Renal cortical epithelial cell (primary cell): ENCODE results near the gene MUC20. TPM values are rescaled to one million over a fixed set of nuclear protein-coding genes. Genes with fewer than 3 reads are reported as not detected.
"Not testable (repeated sequence)": the region's sequence is repeated elsewhere in the genome, so short reads cannot be mapped to it uniquely, and the experiment has no call there.

Source experiments
- DNase-seq: peaks from one replicate; pipeline ENCODE4 v3.0.0-alpha.2; 2011; ENCODE audit warnings: low read depth
- total RNA-seq: library from RNA; depleted of rRNA; stranded (reverse); fragments of >200 nt; gene quantifications from 2 replicates; pipeline ENCODE4 v1.2.3, GENCODE V29; 2014

The MUC20 gene
- total RNA-seq, 1 donor from 2014 or later, result 1.1 TPM

GRCh38 chr3:195692781-195693427 is 27.9 kb upstream of the MUC20 start:
- no peak for DNase-seq

- no peak for DNase-seq
Observed at GRCh38 chr3:195693428-195694216, 27.2 kb upstream of the MUC20 start.

GRCh38 chr3:195694217-195695076 is 26.3 kb upstream of the MUC20 start:
- not testable (repeated sequence) for DNase-seq

- no peak for DNase-seq
Observed at GRCh38 chr3:195696632-195697278, 24.0 kb upstream of the MUC20 start.

DNA sequence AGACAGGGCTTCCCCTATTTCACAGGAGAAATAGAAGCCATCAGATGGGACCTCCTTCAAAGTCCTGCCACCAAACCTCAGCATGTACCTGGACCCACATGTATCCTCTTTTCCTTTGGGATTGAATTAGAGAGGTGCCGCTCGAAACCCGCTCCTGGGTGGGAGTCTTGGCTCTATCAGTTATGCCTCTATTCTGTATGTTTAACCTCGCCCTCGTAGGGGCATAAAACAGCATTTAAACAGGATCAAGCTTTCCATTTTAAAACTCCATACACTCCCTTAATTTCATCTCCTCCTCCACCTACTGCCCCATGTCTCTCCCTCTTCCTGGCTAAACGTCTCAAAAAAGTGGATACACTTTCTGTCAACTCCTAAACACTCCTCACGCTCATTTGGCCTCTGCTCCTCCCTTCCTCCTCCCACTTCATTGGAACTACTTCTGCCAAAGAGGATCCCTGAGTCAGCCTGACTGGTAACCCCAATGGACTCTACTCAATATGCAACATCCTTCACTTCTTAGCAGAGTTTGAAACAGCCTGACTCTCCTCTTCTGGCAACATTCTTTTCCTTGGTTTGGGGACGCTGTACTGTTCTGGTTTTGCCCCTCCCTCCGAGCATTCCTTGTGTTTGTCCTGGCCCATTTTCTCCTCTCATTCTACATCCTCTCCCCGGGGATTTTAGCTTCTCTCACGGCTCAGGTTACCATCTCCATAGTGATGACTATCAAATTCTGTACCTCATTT is 23.0 kb upstream of the MUC20 start:
- peak; percentile 76 for DNase-seq

DNA sequence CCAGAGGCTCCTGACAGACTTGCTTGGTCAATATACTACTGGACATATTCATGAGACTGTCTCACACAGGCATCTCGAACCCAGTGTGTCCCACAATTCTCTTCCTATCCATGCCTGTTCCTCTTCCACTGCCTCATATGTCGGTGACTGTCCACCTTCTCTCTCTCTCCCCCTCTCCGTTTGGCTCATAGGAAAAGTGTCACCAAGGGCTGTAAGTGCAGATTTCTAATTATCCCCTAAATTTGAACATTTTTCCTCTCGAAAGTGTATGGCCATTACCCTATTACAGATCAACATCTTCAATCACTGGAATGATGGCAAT is 22.5 kb upstream of the MUC20 start:
- DNase-seq, result no peak

DNA sequence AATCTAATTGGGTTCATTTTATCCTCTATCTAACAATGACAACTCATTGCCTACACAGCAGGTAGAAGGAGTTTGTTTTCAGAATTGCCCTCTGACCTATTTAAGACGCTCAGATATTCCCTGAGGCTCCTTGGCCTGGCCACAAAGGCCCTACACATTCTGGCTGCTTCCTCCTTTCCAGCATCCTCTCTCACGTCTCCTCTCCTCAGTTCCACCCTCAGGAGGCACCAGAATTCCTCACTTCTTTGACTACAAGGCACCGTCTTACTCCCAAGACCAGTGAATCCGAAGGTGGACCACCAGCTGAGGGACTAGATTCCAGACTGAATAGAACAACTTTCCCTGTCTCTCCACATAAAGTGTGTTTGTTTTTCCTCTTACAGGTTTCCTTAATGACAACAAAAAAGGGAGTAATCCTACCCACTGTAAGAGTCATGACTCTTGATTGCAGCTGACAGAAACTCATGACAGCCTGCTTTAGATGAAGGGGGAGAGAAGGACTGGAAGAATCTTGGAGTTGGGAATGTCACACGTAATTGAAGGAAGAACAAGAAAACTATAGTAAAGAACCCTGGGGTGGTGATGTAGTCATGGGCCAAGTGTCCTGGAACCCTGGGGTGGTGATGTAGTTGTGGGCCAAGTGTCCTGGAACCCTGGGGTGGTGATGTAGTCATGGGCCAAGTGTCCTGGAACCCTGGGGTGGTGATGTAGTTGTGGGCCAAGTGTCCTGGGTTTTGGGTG is 22.0 kb upstream of the MUC20 start:
- DNase-seq, result no peak

DNA sequence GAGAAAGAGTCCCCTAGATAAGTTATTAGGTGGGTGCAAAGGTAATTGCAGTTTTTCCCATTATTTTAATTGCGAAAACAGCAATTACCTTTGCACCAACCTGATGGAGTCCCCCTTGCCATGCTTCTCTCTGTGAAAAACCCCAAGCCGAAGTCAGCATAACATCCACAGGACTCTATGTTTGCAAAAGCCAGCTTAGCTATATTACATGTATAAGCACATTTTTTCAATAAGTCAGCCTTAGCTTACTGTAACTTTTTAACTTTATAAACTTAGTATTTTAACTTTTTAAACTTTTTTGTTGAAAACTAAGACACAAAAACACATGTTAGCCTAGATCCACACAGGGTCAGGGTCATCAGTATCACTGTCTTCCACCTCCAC is 21.4 kb upstream of the MUC20 start:
- no peak for DNase-seq

DNA sequence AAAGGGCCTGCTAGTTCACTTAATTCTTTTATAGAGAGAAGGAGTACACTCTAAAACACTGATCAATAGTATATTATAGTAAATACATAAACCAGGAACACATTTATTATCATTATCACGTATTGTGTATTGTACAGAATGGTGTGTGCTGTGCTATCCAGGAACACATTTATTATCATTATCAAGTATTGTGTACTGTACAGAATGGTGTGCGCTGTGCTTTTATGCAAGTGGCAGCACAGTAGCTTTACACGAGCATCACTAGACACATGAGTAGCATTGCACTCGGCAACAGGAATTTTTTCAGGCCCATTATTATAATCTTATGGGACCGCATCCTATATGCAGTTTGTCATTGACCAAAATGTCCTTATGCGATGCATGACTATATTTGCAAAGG is 20.9 kb upstream of the MUC20 start:
- no peak for DNase-seq

- DNase-seq, result no peak
Observed at GRCh38 chr3:195700319-195700718, 20.5 kb upstream of the MUC20 start.

DNA sequence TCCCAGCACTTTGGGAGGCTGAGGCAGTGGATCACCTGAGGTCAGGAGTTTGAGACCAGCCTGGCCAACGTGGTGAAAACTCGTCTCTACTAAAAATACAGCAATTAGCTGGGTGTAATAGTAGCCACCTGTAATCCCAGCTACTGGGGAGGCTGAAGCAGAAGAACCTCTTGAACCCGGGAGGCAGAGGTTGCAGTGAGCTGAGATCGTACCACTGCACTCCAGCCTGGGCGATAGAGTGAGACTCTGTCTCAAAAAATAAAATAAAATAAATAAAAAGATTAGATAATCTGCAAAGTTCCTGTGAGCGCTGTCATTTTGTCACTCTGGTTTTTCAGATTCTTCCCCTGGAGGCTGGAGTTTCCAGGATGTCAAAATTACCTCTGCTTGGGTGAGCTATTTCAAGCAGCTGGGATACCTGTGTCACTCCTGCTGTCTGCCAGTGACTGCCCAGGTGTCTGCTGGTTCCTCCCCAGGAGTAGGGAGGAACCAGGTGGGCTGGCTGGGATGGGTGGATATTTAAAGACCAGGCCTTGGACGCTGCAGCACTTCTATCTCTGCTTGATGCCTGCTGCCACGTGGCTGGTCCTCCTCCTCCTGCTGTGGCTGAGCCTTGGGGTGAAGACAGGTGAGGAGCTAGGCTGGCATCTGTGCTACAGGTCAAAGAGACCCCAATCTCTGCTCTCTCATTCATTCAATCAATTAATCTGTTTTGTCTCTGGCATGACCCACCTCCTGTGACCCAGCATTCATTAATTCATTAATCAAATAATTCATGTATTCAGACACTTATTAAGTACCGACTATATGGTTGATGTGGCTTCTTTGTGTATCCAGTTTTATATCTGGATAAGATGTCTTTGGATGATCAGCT is 19.5 kb upstream of the MUC20 start:
- DNase-seq, result no peak

DNA sequence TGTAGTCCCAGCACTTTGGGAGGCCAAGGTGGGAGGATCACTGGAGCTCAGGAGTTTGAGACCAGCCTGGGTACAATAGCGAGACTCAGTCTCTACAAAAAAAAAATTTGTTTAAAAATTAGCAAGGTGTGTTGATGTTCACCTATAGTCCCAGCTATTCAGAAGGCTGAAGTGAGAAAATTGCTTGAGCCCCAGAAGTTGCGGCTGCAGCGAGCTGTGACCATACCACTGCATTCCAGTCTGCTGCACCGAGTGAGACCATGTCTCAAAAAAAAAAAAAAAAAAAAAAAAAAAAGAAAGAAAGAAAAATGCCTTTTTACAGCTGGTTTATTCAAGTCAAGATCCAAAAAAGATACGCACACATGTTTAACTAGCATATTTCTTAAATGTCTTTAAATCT is 17.0 kb upstream of the MUC20 start:
- no peak for DNase-seq

GRCh38 chr3:195704433-195704999 is 16.3 kb upstream of the MUC20 start:
- no peak for DNase-seq

- no peak for DNase-seq
Observed at GRCh38 chr3:195705081-195705991, 15.4 kb upstream of the MUC20 start.

DNA sequence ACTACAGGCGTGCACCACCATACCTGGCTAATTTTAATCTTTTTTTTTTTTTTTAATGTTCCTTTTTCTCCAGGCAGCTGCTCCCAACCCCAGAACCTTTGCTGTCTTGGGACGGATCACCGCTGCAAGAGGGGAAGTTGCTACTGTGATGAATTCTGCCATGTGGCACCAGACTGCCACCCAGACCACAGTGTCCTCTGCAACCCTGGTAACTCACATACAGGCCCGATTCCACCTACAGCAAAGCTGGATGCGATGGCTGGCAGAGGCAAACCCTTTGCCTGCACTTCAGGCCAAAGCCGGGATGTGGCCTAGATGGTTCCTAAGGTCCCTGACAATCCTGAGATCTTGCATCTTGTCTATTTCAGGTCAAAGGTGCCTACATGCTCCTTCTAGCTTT is 12.7 kb upstream of the MUC20 start:
- DNase-seq, result no peak

DNA sequence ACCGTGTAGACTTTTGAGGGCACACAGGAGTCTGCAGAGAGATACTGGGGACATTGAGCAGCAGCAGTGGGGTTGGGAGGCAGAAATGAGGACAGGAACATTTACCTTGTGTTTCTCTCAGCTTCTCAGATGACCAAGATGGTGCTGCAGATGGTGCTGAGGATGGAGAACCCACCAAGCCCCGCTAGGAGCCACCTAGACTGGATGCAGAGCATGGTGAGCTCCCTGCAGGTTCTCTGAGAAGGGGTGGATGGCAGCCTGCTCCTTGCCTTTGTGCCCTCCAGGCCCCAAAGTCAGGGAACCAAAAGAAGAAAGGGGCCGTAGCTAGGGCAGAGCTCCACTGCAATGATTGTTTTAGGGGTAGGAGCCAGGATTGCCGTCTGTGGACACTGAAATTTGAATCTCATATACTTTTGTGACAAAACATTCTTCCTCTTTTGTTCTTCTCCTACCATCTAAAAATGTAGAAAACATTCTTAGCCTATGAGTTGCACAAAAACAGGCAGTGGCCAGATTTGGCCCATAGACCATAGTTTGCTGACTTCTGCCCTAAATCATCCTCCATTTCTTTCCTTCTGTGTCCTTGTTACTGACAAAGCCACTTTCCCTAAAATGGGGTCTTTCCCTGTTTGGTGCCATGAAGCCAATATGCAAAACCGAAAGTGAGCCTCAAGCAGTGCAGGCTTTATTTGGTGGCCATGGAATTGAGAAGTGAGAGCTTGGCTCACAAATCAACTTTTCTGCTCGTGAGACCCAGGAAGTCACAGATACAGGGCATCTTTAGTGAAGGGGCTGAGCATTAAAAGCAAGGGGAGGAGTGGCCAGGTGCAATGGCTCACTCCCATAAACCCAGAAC is 11.9 kb upstream of the MUC20 start:
- no peak for DNase-seq

- DNase-seq, result no peak
Observed at GRCh38 chr3:195709676-195710085, 11.1 kb upstream of the MUC20 start.
